ENCODE measurements around the gene NSUN2.

NSUN2 gene

DNA sequence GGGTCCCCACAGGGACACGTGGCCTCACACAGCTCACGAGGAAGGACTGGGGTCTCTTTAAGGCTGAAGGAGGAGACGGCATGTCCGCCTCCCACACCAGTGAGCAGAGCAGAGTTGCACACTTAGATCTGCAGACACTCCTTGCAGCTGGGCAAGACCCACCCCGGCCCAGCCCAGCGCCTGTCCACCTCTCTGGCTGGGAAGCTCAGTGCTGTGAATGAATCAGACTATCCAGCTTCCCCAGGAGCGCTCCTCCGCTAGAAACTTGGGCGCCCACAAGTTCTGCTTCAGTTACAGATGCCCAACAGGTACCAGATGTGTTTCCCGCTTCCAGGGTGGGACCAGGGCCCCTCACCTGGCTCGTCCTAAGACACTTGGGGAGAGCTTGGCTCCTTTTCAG is 78.9 kb downstream of the NSUN2 start:
- no peak for DNase-seq

GRCh38 chr5:6552612-6553011 is 80.2 kb downstream of the NSUN2 start:
- no peak for DNase-seq

DNA sequence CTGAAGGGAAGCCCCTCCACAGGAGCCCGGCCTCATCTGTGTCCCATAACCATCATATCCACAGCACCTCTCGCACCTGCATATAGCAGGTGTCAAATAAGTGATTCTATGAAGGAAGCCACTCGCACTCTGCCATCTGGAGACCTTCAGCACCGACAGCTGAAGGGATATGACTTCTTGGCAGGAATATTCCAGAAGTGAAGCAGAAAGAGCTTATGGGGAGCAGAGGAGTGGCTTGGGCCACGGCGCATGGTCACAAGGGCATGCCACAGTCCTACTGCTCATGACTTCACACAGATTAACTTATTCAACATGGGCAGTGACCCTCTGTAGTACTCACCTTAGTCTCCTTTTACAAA is 80.9 kb downstream of the NSUN2 start:
- DNase-seq, result no peak

GRCh38 chr5:6551287-6551954 is 81.4 kb downstream of the NSUN2 start:
- DNase-seq, result no peak

- no peak for DNase-seq
These were observed 82.2 kb downstream of the NSUN2 start for GRCh38 chr5:6550628-6551027.

All from CD4-positive, alpha-beta T cell treated with Interleukin-6 for 4 hours (primary cell).